SK-N-SH (cell line): ENCODE results near the gene FARSA.

ENCODE experiments used
- CHD2 ChIP-seq: fragments of 150-350 bp; IDR thresholded peaks from 2 replicates; pipeline ENCODE4 v1.6.1; 2018; ENCODE audit warnings: low read length; ENCODE audit not compliant: partially characterized antibody
- CTCF ChIP-seq: fragments of 200-600 bp; sonication (generic); IDR thresholded peaks from 2 replicates; pipeline ENCODE4 v1.6.1; 2017; ENCODE audit warnings: antibody characterized with exemption, mild to moderate bottlenecking, moderate library complexity
- FOSL2 ChIP-seq: IDR thresholded peaks from 2 replicates; pipeline ENCODE4 v1.4.0; 2012; ENCODE audit warnings: low read depth, mild to moderate bottlenecking, moderate library complexity, borderline replicate concordance
- FOXJ3 ChIP-seq: sonication (generic); formaldehyde crosslinking; IDR thresholded peaks from 2 replicates; pipeline ENCODE4 v1.5.1; 2020; ENCODE audit warnings: mild to moderate bottlenecking, missing genetic modification reagents
- GABPA ChIP-seq: IDR thresholded peaks from 2 replicates; pipeline ENCODE4 v1.4.0; 2012; ENCODE audit warnings: low read depth, mild to moderate bottlenecking
- GATA2 ChIP-seq: sonication (generic); formaldehyde crosslinking; IDR thresholded peaks from 2 replicates; pipeline ENCODE4 v1.5.0; 2020; ENCODE audit warnings: mild to moderate bottlenecking, missing genetic modification reagents
- POLR2AphosphoS5 ChIP-seq: IDR thresholded peaks from 2 replicates; pipeline ENCODE4 v1.6.1; 2012; ENCODE audit warnings: low read depth, low read length
- RXRA ChIP-seq: IDR thresholded peaks from 2 replicates; pipeline ENCODE4 v1.4.0; 2012; ENCODE audit warnings: low read depth, mild to moderate bottlenecking, borderline replicate concordance
- USF2 ChIP-seq: fragments of 150-350 bp; IDR thresholded peaks from 2 replicates; pipeline ENCODE4 v1.6.1; 2017; ENCODE audit warnings: antibody characterized with exemption, low read length, low read depth, borderline replicate concordance
- YY1 ChIP-seq: IDR thresholded peaks from 2 replicates; pipeline ENCODE4 v1.4.0; 2012; ENCODE audit warnings: low read depth, mild to moderate bottlenecking
- ZBTB33 ChIP-seq: IDR thresholded peaks from 2 replicates; pipeline ENCODE4 v1.4.0; 2012; ENCODE audit warnings: low read depth, borderline replicate concordance
- TF ChIP-seq, protein P1 (sequence below): IDR thresholded peaks from 2 replicates; pipeline ENCODE4; 2012

DNA sequence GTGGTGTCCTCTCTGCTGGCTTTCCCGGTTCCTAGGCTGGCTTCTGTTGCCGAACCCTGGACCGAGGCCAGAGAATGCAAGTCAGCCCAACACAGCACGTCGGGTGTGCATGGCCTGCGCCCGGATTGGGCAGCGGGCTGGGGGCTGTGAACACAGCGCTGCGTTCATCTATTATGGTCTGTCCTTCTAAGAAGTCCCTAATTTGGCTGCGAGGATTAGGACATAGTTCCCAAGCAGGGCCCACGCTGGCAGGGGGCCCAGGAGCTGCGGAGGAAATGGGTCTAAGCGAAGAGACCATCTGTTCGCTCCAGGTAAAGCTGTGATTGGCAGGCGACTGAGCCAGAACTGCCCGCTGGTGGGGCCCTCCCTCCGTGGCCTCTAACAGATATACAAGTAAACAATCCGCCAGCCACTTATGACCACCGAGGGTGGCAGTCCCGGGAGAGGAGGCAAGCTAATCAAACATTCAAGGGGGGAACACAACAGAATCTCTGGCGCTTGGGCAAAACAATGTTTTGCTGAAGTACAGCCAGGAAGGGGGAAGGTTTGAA lies 20.4 kb downstream of the FARSA start:
- TF ChIP-seq CTCF (no peak), ZBTB33 (no peak), RXRA (no peak), USF2 (no peak), CHD2 (no peak), FOSL2 (no peak), YY1 (no peak), POLR2AphosphoS5 (no peak), FOXJ3 (0 out of 2 replicates have a peak, but pooled peaks have one; percentile 18), GABPA (no peak), GATA2 (CRISPR knock-in tag) (no peak)
- TF ChIP-seq, protein P1, sequence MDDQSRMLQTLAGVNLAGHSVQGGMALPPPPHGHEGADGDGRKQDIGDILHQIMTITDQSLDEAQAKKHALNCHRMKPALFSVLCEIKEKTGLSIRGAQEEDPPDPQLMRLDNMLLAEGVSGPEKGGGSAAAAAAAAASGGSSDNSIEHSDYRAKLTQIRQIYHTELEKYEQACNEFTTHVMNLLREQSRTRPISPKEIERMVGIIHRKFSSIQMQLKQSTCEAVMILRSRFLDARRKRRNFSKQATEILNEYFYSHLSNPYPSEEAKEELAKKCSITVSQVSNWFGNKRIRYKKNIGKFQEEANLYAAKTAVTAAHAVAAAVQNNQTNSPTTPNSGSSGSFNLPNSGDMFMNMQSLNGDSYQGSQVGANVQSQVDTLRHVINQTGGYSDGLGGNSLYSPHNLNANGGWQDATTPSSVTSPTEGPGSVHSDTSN, result no peak
